Neuron (in vitro differentiated cells): ENCODE measurements around the gene SUGCT.
"Not testable (repeated sequence)": the region's sequence is repeated elsewhere in the genome, so short reads cannot be mapped to it uniquely, and the experiment has no call there.

ENCODE experiments used
- H2AFZ ChIP-seq: one replicate; pipeline ENCODE4 v1.6.1; 2013; ENCODE audit warnings: low read depth, mild to moderate bottlenecking, inconsistent platforms, low read length, moderate library complexity
- H3K27me3 ChIP-seq: one replicate; pipeline ENCODE4 v1.6.1; 2013; ENCODE audit warnings: low read length; ENCODE audit not compliant: insufficient read depth
- H3K36me3 ChIP-seq: one replicate; pipeline ENCODE4 v1.6.1; 2013; ENCODE audit warnings: low read length; ENCODE audit not compliant: insufficient read depth
- H3K4me1 ChIP-seq: one replicate; pipeline ENCODE4 v1.6.1; 2013; ENCODE audit warnings: low read length; ENCODE audit not compliant: insufficient read depth
- H3K4me3 ChIP-seq: 2 replicates; pipeline ENCODE4 v1.5.1; 2013; ENCODE audit warnings: mild to moderate bottlenecking, low read length, moderate library complexity
- H3K9me3 ChIP-seq: one replicate; pipeline ENCODE4 v1.6.1; 2013; ENCODE audit warnings: low read length

Gene SUGCT

GRCh38 chr7:40194745-40195144 is 59.9 kb downstream of the SUGCT start:
- no peaks in the 10 kb centered on the region for H3K4me1 ChIP-seq
- no peaks in the 10 kb centered on the region for H3K27me3 ChIP-seq
- H3K4me3 ChIP-seq: no peak overlapping the region
- no peaks in the 10 kb centered on the region for H3K36me3 ChIP-seq
- H3K9me3 ChIP-seq: no peaks in the 10 kb centered on the region
- H2AFZ ChIP-seq: no peak overlapping the region

GRCh38 chr7:40197527-40197926 is 62.7 kb downstream of the SUGCT start:
- Histone ChIP-seq H3K36me3 (no peaks in the 10 kb centered on the region), H3K27me3 (no peaks in the 10 kb centered on the region), H3K4me1 (no peaks in the 10 kb centered on the region), H3K9me3 (no peaks in the 10 kb centered on the region), H3K4me3 (no peak overlapping the region), H2AFZ (no peak overlapping the region)

GRCh38 chr7:40199076-40199802 is 64.4 kb downstream of the SUGCT start:
- Histone ChIP-seq H3K4me1 (no peaks in the 10 kb centered on the region), H3K27me3 (no peaks in the 10 kb centered on the region), H3K4me3 (no peak overlapping the region), H3K9me3 (no peaks in the 10 kb centered on the region), H3K36me3 (no peaks in the 10 kb centered on the region), H2AFZ (no peak overlapping the region)

- Histone ChIP-seq H3K4me3 (no peak overlapping the region), H2AFZ (no peak overlapping the region), H3K9me3 (no peaks in the 10 kb centered on the region), H3K27me3 (no peaks in the 10 kb centered on the region), H3K4me1 (no peaks in the 10 kb centered on the region), H3K36me3 (no peaks in the 10 kb centered on the region)
These were observed 66.0 kb downstream of the SUGCT start for GRCh38 chr7:40200791-40201190.

- Histone ChIP-seq H3K36me3 (no peaks in the 10 kb centered on the region), H3K9me3 (no peaks in the 10 kb centered on the region), H2AFZ (no peak overlapping the region), H3K4me1 (no peaks in the 10 kb centered on the region), H3K4me3 (no peak overlapping the region), H3K27me3 (no peaks in the 10 kb centered on the region)
These were observed 68.0 kb downstream of the SUGCT start for GRCh38 chr7:40202851-40203250.

- Histone ChIP-seq H3K27me3 (no peaks in the 10 kb centered on the region), H3K4me1 (no peaks in the 10 kb centered on the region), H3K9me3 (no peaks in the 10 kb centered on the region), H3K4me3 (no peak overlapping the region), H2AFZ (no peak overlapping the region), H3K36me3 (no peaks in the 10 kb centered on the region)
These were observed 69.8 kb downstream of the SUGCT start for GRCh38 chr7:40204581-40204980.

GRCh38 chr7:40205992-40206391 is 71.2 kb downstream of the SUGCT start:
- H2AFZ ChIP-seq: no peak overlapping the region
- no peaks in the 10 kb centered on the region for H3K27me3 ChIP-seq
- H3K4me1 ChIP-seq: no peaks in the 10 kb centered on the region
- H3K4me3 ChIP-seq: no peak overlapping the region
- H3K9me3 ChIP-seq: no peaks in the 10 kb centered on the region
- no peaks in the 10 kb centered on the region for H3K36me3 ChIP-seq

GRCh38 chr7:40211276-40212003 is 76.6 kb downstream of the SUGCT start:
- no peaks in the 10 kb centered on the region for H3K36me3 ChIP-seq
- no peak overlapping the region for H3K4me3 ChIP-seq
- no peak overlapping the region for H2AFZ ChIP-seq
- H3K9me3 ChIP-seq: no peaks in the 10 kb centered on the region
- H3K4me1 ChIP-seq: no peaks in the 10 kb centered on the region
- no peaks in the 10 kb centered on the region for H3K27me3 ChIP-seq

- Histone ChIP-seq H3K27me3 (no peaks in the 10 kb centered on the region), H3K4me3 (no peak overlapping the region), H3K9me3 (no peaks in the 10 kb centered on the region), H2AFZ (no peak overlapping the region), H3K36me3 (no peaks in the 10 kb centered on the region), H3K4me1 (no peaks in the 10 kb centered on the region)
These were observed 78.5 kb downstream of the SUGCT start for GRCh38 chr7:40213291-40213690.

GRCh38 chr7:40213856-40214255 is 79.1 kb downstream of the SUGCT start:
- Histone ChIP-seq H2AFZ (no peak overlapping the region), H3K9me3 (no peaks in the 10 kb centered on the region), H3K4me3 (no peak overlapping the region), H3K4me1 (no peaks in the 10 kb centered on the region), H3K36me3 (no peaks in the 10 kb centered on the region), H3K27me3 (no peaks in the 10 kb centered on the region)

GRCh38 chr7:40218612-40219011 is 83.8 kb downstream of the SUGCT start:
- not testable (repeated sequence) for H3K4me1 ChIP-seq, H3K27me3 ChIP-seq, H3K9me3 ChIP-seq, H3K4me3 ChIP-seq, H3K36me3 ChIP-seq, H2AFZ ChIP-seq

- Histone ChIP-seq H2AFZ (no peak overlapping the region), H3K36me3 (no peaks in the 10 kb centered on the region), H3K9me3 (no peaks in the 10 kb centered on the region), H3K27me3 (no peaks in the 10 kb centered on the region), H3K4me1 (no peaks in the 10 kb centered on the region), H3K4me3 (no peak overlapping the region)
These were observed 85.1 kb downstream of the SUGCT start for GRCh38 chr7:40219917-40220316.

- no peak overlapping the region for H3K4me3 ChIP-seq
- H3K9me3 ChIP-seq: no peaks in the 10 kb centered on the region
- no peaks in the 10 kb centered on the region for H3K4me1 ChIP-seq
- H2AFZ ChIP-seq: no peak overlapping the region
- no peaks in the 10 kb centered on the region for H3K27me3 ChIP-seq
- no peaks in the 10 kb centered on the region for H3K36me3 ChIP-seq
These were observed 85.7 kb downstream of the SUGCT start for GRCh38 chr7:40220421-40220911.
